ENCODE measurements around the gene NANOS2.

DNA sequence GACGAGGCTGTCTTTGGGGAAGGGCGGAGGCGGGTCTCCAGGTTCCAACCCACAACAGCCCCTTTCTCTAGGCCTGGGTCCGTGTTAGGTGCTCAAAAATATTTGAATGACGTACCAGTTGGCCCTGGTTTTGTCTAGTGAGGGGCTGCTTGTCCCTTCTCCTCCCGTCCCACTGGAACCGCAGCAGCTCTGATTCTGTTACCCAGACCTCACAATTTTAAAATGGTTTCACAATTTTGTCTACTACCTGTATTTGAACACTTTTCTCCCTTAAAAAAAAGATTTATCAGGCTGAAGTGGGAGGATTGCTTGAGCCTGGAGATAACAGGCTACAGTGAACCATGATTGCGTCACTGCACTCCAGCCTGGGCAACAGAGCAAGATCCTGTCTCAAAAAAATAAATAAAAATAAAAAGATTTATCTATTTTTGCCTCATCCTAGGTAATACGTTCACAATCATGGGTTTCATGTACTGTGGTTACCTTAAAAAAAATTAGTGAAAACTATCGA, 27.3 kb downstream of the NANOS2 start:
- TF ChIP-seq, protein P1, sequence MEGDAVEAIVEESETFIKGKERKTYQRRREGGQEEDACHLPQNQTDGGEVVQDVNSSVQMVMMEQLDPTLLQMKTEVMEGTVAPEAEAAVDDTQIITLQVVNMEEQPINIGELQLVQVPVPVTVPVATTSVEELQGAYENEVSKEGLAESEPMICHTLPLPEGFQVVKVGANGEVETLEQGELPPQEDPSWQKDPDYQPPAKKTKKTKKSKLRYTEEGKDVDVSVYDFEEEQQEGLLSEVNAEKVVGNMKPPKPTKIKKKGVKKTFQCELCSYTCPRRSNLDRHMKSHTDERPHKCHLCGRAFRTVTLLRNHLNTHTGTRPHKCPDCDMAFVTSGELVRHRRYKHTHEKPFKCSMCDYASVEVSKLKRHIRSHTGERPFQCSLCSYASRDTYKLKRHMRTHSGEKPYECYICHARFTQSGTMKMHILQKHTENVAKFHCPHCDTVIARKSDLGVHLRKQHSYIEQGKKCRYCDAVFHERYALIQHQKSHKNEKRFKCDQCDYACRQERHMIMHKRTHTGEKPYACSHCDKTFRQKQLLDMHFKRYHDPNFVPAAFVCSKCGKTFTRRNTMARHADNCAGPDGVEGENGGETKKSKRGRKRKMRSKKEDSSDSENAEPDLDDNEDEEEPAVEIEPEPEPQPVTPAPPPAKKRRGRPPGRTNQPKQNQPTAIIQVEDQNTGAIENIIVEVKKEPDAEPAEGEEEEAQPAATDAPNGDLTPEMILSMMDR (conservative IDR thresholded peaks at IDR 0.05; ENCODE audit: low read length): no peak
- TF ChIP-seq EZH2phosphoT487 (IDR thresholded peaks at IDR 0.05; ENCODE audit: borderline replicate concordance, low read depth, low read length): no peak

All from OCI-LY7 (cell line).